ENCODE results near the gene NDUFB11.
"Not testable (repeated sequence)": the region's sequence is repeated elsewhere in the genome, so short reads cannot be mapped to it uniquely, and the experiment has no call there.

The NDUFB11 gene

DNA sequence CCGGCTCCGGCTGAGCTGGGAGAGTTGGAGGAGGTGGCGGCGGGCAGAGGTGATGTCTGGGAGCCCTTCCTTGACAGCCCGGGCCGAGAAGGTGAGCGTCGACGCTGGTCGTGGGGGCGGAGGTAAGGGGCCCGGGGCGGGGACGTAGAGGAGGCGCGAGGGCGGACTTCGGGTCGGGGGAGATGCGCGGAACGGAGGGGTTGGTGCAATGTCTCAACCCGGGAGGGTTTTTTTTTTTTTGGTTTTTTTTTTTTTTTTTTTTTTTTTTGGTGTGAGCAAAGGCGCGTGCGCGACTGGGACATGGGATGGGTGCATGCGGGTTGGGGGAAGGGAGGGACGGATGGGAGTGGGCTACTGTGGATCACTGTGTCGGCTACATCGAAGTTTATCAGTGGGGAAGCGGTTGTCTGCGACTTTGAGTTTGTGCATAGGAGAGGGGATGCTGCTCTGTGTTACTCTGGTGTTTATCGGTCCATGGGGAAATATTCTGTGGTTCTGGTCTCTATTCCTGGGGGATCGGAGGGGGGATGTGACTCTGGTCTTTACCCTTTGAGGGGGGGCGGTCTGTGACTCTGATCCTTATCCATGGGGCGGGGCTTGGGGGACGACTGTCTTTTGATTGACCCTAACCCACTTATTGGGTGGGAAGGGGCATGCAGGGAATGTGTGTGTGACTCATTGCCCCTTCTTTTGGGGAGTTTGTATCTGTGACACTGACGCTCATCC, 1.1 kb upstream of the NDUFB11 start:
- no peak for DNase-seq

DNA sequence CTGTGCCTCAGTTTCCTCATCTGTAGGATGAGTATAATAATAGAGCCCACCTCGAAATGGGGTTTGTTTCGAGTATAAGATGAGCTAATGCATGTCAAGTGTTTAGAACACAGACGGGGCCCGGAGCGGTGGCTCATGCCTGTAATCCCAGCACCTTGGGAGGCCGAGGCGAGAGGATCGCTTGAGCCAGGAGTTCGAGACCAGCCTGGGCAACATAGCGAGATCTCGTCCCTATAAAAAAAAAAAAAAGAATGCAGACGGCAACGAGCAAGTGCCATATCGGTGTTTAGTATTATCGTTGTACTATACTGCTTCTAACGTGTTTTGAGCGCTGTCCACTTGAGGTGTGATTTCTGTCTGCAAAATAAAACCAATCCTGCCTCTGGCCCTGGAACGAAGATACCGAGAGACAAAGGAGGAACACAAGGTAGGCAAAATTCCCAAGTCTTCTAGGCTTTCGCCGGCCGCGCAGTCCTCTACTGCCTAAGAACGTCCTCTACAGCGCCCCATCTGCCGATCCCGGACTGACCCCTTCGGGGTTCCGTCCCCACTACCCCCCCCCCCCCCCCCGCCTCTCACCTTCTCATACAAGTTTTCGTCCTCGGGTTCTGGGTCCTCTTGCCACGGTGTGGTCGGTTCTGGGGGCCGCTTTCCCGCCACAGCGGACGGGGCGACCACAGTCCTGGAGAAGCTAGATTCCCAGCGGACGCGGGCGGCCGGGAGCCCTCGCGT, 442 bp downstream of the NDUFB11 start:
- no peak for DNase-seq

DNA sequence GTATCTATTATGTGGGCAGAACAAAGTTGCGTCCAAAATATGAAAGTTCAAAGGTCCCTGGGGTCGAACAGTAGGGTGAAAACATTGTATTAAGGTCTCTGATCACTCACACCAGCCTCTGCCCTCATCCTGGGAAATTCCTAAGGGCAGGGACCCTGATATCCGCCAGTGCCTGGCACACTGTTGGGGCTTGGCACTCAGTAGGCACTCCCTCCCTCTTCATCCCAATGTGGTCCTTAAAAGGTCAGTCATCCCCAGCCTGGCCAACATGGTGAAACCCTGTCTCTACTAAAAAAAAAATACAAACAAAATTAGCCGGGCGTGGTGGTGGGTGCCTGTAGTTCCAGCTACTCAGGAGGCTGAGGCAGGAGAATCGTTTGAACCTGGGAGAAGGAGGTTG, 6.3 kb downstream of the NDUFB11 start:
- no peak for DNase-seq

DNA sequence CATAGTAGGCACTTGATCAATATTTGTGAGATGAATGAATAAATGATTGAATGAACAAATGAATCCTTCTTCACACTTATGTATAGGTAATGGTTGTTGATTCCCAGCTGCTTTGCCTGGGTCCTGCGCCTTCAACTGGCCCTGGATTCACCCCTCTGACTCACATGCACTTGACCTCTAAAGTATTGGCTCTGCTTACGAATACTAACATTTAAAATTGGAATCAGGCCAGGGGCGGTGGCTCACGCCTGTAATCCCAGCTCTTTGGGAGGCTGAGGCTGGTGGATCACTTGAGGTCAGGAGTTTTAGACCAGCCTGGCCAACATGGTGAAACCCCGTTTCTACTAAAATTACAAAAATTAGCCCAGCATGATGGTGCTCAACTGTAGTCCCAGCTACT, 8.9 kb downstream of the NDUFB11 start:
- DNase-seq: not testable (repeated sequence)

DNA sequence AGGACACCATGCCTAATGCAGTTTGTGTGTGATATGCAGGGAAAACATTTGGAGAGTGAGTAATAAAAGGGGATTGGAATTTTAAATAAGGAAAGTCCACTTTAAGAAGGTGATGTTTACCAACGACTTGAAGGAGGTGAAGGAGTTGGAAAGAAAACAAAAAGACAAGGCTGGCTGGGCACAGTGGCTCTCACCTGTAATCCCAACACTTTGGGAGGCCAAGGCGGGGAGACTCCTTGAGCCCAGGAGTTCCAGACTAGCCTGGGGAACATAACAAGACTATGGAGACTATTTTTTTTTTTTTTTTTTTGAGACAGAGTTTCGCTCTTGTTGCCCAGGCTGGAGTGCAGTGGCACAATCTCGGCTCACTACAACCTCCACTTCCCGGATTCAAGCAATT, 11.0 kb downstream of the NDUFB11 start:
- no peak for DNase-seq

DNA sequence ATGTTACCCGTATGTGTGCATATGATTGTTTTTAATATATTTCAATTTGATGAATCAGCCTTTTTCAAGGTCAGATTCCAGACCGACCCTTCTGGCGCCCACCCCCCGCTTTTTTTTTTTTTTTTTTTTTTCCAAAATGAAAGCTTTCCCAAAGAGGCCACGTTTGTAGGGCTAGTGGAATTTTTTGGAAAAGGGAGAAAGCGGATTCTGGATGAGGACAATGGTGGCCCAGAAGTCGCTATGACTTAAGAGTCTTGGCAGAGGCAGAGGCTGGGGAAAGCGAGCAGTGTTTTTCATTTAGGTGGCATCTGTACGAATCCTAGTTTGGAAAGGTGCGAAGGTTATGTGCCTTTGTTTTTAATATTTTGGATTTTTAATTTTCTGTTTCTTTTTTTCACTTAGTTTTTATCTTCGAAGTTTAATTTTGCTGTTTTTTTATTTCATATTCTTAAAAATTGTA, 14.6 kb downstream of the NDUFB11 start:
- DNase-seq: no peak

DNA sequence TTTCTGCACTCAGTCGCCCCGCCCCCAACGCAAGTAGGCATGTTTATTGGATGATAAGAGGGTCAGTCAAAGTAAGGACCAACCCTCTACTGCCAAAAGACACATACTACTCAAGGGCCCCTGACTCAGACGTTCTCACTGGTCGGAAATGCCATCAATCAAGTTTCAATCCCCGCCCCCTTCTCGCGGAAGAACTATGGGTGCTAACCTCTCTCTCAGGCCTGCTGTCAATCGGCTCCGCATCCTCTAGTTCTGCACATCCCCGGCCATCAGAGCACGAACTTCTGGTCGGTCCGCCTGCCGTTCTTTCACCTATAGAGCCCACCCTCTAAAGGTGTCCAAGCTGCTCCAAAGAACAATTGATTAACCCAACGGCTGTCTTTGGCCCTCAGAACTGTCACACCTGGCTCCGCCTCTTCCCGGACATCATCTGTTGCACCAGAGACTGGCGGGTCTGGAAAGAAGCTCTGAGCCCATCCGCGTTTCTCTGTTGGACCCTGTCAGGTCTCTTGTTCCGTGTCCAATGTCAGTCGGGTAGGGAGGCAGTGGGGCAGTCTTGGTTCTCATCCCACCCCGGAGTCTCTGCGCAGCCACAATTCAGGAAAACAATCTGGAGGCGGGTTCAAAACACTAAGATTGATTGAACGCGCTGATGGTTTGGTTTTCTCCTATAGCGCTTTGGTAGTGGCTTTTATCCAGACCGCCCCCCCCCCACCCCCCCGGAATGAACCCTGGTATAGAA, 15.2 kb downstream of the NDUFB11 start:
- DNase-seq: peak; percentile 89

DNA sequence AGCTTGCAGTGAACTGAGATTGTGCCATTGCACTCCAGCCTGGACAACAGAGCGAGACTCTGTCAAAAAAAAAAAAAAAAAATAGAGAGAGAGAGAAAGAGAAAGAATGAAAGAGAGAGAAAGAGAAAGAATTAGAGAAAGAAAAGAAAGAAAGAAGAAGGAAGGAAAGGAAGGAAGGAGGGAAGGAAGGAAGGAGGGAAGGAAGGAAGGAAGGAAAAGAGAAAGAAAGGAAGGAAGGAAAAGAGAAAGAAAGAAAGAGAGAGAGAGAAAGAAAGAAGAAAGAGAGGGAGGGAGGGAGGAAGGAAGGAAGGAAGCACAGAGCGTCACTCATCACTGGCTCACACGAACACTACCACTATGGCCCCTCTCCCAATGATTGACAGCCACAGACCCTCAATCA, 20.0 kb downstream of the NDUFB11 start:
- DNase-seq: not testable (repeated sequence)

DNA sequence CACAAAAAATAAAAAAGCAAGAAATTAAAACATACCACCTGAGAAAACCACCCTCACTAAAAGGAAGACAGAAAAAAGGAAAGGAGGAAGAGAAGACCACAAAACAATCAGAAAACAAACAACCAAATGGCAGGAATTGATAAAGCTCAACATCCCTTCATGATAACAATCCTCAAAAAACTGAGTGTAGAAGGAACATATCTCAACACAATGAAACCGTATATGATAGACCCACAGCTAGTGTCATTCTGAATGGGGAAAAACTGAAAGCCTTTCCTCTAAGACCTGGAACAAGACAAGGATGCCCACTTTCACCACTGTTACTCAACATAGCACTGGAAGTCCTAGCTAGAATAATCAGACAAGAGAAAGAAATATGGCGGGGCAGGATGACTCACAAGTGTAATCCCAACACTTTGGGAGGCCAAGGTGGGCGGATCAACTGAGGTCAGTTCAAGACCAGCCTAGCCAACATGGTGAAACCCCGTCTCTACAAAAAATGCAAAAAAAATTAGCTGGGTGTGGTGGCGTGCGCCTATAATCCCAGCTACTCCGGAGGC, 27.9 kb downstream of the NDUFB11 start:
- not testable (repeated sequence) for DNase-seq

DNA sequence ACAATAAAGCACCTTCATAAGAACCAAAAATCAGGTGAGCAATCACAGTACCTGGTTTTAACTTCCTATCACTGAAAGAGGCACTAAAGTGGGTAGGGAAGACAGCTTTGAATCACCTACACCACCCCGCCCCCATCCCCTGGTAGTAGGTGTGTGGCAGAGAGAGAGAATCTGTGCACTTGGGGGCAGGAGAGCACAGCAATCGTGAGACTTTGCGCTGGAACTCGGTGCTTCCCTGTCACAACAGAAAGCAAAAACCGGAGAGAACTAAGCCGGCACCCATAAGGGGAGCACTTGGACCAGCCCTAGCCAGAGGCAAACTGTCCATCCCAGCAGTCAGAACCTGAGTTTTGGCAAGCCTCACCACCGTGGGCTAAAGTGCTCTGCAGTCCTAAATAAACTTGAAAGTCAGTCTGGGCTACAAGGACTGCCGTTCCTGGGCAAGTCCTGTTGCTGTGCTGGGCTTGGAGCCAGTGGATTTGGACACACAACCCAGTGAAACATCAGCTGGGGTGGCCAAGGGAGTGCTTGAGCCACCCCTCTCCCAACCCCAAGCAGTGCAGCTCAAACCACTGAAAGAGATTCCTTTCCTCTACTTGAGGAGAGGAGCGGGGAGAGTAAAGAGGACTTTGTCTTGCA, 32.1 kb downstream of the NDUFB11 start:
- no peak for DNase-seq

DNA sequence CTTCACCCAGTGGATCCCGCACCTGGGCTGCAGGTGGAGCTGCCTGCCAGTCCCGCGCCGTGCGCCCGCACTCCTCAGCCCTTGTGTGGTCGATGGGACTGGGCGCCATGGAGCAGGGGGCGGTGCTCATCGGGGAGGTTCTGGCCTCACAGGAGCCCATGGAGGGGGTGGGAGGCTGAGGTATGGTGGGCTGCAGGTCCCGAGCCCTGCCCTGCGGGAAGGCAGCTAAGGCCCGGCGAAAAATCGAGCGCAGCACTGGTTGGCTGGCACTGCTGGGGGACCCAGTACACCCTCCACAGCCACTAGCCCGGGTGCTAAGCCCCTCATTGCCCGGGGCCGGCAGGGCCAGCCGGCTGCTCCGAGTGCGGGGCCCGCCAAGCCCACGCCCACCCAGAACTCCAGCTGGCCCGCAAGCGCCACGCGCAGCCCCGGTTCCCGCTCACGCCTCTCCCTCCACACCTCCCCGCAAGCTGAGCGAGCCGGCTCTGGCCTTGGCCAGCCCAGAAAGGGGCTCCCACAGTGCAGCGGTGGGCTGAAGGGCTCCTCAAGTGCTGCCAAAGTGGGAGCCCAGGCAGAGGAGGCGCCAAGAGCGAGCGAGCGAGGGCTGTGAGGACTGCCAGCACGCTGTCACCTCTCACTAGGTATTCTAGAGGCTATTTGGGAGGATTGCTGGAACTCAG, 33.4 kb downstream of the NDUFB11 start:
- DNase-seq: not testable (repeated sequence)

DNA sequence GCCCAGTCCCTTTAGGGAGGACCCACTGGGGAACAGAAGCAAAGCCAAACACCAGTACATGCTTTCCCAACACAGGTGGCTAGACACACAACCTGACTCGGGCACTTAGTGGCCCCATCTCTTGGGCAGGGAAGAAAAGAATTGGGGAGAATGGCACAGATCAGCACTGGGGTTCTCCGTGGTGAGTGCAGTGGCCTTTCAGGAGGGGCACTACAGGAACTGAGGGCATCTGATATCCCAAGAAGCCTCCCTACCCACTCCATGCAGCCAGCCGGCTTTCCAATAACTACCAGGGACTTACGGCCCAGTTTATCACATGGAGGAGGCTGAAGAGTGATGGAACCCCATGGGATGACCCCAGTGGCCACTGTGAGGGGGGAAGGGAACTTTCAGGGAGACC, 43.3 kb downstream of the NDUFB11 start:
- no peak for DNase-seq

DNA sequence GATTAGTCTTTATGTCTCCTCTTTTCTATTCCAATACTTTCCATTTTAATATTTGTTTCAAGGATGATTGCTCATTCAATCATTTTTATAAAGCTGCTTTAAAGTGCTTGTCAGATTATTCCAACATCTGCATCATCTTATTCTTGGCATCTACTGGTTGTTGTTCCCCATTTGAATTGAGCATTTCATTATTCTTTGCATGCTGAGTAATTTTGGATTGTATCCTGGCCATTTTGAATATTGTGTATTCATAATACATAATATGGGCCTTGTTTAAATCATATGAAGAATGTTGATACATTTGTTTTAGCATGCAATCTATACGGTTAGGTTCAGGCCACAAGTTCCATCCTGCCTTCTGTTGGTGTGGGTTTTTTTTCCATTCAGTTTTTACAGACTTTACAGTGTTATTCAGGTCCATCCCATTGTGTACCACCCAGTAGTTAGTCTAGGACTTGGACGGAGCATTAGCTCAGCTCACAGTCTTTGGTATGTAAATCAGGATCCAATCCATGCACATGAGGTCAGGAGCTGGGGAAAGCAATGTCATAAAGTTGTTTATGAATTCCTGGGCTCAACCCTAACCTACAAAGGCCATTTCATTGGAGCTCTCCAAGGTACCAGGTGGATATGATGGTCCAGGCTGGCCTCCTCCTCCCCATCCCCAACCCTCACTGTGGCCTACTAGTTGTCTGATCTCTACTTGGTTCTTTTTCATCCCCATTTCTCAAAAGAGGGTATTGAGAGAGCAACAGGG, 46.0 kb downstream of the NDUFB11 start:
- DNase-seq: no peak

DNA sequence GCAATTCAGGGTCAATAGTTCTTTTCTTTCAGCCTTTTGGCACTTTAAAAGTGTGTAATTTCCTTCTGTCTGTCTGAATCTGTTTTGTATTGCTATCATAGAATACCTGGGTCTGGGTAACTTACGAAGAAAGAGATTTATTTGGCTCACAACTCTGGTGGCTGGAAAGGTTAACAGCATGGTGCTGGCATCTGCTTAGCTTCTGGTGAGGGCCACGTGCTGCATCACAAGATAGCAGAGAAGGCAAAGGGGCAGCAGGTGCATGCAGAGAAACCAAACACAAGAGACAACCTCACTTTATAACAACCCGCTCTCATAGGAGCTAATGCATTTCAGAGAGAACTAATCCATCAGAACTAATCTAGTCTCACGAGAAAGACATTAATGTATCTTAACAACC, 47.5 kb downstream of the NDUFB11 start:
- no peak for DNase-seq

DNA sequence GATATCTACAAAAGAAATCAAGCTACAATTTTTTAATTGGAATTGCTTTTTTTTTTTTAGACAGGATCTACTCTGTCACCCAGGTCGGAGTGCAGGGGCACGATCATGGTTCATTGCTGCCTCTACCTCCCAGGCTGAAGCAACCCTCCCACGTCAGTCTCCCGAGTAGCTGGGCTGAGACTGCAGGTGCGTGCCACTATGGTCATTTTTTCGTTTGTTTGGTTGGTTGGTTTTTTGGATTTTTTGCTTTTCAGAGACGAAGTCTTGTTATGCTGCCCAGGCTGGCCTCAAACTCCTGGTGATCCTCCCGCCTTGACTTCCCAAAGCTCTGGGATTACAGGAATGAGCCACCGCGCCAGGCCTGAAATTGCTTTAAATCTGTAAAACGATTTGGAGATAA, 50.6 kb downstream of the NDUFB11 start:
- DNase-seq: no peak

DNA sequence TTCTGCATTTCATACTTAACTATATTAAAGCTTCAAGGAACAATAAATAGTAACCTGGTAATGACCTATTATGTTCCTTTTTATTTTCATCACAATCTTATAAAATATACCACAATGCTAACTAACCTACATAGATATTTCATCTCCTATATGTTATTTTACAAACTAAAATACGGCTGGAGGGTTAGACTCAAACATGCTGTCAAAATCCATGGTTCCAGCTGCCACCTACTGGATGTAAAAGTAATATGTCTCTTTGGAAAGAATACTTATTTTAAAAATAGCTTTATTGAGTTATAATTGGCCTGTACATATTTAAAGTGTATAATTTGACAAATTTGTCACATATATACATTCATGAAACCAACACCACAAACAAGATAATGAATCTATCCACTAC, 51.3 kb downstream of the NDUFB11 start:
- DNase-seq: no peak

Data from DMS153 (cell line).